ENCODE results near the gene TUBB4B.

- TF ChIP-seq CTCF (conservative IDR thresholded peaks at IDR 0.05; ENCODE audit: low read depth, low read length) (no peak), EZH2 (IDR thresholded peaks at IDR 0.05; ENCODE audit: borderline replicate concordance, low read depth, low read length, poor library complexity, severe bottlenecking) (no peak)
Observed at GRCh38 chr9:137247916-137248175, 6.8 kb downstream of the TUBB4B start.
